Left colon (tissue), 2 donors: ENCODE measurements around the gene PARD3. TPM values are rescaled to one million over a fixed set of nuclear protein-coding genes. Genes with fewer than 3 reads are reported as not detected.
A peak's percentile ranks its signal among the peaks of the same experiment; 100 is the strongest.
"Not testable (repeated sequence)": the region's sequence is repeated elsewhere in the genome, so short reads cannot be mapped to it uniquely, and the experiment has no call there.

Experiments used
- ATAC-seq: fragments of 200-7000 bp; cut with Tn5 transposase; one replicate; pipeline ENCODE4 v1.9.1; 2020; ENCODE audit warnings: mild to moderate bottlenecking, moderate library complexity
- DNase-seq, 2 donors: peaks; one replicate each; pipeline ENCODE4 v3.0.0-alpha.2; 2020
- intact Hi-C, 2 donors: fragments of 100-400 bp; cut with DNase I in 1 of 2; cut with micrococcal nuclease in 1 of 2; formaldehyde crosslinking; loops; one replicate each; pipeline versions ENCODE4 v1.11.2 to v1.14.0; 2022; cut with DNase I, micrococcal nuclease
- total RNA-seq, 2 donors: library from RNA; stranded (reverse); fragmentation: NEBNext Ultra II Directional; extraction: Animal tissue kit (Norgen Biotek cat#: 25700); gene quantifications; one replicate each; pipeline ENCODE4 v1.2.1, GENCODE V29; 2021
- donor health status: DM: no; HTN: no; CAD: no.
- donor health status: DM: yes; HTN: yes; CAD: no.

PARD3 gene
- total RNA-seq, 2 donors from 2014 or later, result 45.5 to 52.9 TPM

DNA sequence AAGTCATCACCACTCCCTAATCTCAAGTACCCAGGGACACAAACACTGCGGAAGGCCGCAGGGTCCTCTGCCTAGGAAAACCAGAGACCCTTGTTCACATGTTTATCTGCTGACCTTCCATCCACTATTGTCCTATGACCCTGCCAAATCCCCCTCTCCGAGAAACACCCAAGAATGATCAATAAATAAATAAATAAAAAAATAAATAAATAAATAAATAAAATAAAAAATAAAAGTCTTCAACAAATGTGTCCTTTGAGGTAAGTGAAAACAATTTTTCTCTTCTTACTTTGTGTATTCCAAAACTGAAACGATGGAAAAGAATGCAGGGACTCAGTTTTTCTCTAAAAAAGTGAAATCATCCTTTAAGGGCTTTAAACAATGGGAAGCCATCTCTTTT, 461.6 kb downstream of the PARD3 start:
- DNase-seq, intact Hi-C loops, ATAC-seq: not testable (repeated sequence)

DNA sequence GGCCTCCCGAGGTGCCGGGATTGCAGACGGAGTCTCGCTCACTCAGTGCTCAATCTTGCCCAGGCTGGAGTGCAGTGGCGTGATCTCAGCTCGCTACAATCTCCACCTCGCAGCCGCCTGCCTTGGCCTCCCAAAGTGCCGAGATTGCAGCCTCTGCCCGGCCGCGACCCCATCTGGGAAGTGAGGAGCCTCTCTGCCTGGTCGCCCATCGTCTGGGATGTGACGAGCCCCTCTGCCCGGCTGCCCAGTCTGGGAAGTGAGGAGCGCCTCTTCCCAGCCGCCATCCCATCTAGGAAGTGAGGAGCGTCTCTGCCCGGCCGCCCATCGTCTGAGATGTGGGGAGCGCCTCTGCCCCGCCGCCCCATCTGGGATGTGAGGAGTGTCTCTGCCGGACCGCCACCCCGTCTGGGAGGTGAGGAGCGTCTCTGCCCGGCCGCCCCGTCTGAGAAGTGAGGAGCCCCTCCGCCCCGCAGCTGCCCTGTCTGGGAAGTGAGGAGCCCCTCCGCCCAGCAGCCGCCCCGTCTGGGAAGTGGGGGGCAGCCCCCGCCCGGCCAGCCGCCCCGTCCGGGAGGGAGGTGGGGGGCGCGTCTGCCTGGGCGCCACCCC, 462.4 kb downstream of the PARD3 start:
- intact Hi-C loops, ATAC-seq, DNase-seq: not testable (repeated sequence)

- no peak for ATAC-seq
- DNase-seq, result no peak
- intact Hi-C loops, result no loop called here
Observed at GRCh38 chr10:34351161-34351560, 463.9 kb downstream of the PARD3 start.

DNA sequence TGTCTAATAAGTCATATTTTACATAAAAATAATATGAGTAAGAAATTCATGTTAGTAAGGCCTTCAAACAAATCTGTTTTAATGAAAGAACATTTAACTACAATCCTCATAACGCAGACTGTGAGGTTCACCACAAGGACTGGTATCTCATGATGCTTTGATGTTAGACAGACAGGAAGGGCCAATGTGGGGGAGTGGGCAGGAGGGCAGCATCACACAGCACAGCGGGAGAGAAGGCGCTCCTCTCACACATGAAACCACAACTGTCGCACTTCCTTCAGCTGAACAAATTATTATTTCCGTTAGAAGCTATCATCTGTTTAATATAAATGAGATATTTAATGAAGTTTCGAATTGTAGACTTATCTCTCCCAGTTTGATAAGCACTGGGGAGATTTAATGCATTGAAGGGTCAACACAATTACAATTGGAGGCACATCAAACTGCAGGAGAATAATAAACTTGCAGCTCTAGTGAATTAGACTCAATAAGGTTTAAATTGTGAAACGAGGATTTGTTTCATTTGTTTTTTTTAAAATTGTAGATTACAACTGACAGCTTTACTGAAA, 466.1 kb downstream of the PARD3 start:
- DNase-seq (no peak), ATAC-seq (no peak)
- intact Hi-C loops, result no loop called here

- ATAC-seq, result no peak
- intact Hi-C loops, result no loop called here
- DNase-seq, result no peak
Observed at GRCh38 chr10:34348021-34348420, 467.1 kb downstream of the PARD3 start.

GRCh38 chr10:34347131-34347530, 468.0 kb downstream of the PARD3 start:
- intact Hi-C loops, result no loop called here
- no peak for DNase-seq

GRCh38 chr10:34346516-34347100, 468.5 kb downstream of the PARD3 start:
- ATAC-seq (peak; percentile 82), DNase-seq (peak in 1 of 2 donors; percentile 21)
- intact Hi-C loops, result no loop called here

More at GRCh38 chr10:34347131-34347530, 468.0 kb downstream of the PARD3 start:
- no peak for ATAC-seq

DNA sequence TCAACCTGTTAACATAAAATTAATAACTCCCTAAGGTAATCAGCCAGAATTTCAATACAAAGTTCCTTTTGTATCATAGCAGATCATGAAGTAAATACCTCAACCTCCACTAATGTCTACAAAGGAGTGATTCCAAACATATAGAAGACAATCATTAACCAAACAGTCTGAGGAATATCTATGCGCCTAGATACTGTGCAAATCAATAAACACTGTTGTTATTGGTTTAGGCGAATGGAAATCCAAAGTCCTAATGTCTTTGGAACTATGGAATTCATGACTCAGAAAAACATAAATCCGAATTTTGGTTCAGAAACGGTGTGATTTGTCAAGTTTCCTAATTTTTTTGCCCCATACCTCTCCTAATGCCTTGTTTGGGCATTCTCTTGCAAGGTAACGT, 469.7 kb downstream of the PARD3 start:
- intact Hi-C loops, result no loop called here
- ATAC-seq (peak; percentile 72), DNase-seq (no peak)

DNA sequence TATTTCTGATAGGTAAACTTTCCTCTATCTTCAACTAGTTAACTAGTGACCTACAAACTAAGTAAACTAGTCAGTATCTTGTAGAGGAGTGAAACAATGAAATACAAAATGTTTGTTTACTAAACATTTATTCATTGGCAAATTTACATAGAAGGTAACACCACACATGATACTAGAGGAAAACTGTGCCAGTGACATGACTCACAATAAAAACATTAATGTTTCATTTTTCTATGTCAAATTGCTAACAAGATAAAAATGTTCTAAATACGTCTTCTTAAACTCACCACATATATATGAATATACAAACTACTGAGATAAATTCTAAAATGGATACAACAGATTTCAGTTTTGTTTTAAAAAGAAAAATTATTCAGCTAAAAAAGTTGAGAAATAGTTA, 471.3 kb downstream of the PARD3 start:
- DNase-seq (no peak), ATAC-seq (no peak)
- intact Hi-C loops, result no loop called here

DNA sequence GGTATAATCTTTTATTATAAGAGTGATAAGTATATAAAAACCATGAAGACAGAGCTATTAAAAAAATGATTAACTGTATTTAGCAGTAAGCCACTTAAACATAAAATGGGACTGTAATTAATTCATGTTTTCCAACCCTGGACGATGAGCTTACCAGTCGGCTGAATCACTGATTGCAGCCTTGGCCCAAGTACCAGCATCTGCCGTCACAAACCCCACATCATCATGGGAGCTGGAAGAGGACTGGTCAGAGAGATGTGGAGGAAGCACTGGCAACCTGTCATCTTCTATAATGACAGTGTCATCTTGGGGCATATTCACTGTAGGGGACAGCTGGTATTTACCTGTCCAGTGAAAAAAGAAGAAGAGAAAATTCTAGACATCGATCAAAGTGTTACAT, 473.6 kb downstream of the PARD3 start:
- DNase-seq, result no peak
- ATAC-seq, result no peak
- intact Hi-C loops, result no loop called here

DNA sequence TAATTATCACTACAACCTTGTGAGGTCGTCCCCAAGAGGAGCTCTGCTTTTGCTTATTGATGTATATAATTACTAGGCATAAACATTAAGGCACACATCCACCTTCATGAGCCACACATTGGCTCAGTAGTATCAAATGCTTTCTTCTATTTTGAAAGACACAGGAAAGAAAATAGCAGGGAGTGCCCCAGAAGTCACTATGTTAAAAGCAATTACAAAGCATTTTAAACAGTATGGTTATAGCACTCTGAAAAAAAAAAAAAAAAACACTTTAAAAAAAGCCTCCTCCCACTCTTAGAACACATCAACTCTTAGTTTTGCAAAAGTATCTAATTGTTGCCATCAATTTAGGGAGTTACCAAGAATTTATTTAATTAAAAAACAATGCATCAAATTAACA, 474.2 kb downstream of the PARD3 start:
- ATAC-seq (no peak), DNase-seq (no peak)
- intact Hi-C loops, result no loop called here

DNA sequence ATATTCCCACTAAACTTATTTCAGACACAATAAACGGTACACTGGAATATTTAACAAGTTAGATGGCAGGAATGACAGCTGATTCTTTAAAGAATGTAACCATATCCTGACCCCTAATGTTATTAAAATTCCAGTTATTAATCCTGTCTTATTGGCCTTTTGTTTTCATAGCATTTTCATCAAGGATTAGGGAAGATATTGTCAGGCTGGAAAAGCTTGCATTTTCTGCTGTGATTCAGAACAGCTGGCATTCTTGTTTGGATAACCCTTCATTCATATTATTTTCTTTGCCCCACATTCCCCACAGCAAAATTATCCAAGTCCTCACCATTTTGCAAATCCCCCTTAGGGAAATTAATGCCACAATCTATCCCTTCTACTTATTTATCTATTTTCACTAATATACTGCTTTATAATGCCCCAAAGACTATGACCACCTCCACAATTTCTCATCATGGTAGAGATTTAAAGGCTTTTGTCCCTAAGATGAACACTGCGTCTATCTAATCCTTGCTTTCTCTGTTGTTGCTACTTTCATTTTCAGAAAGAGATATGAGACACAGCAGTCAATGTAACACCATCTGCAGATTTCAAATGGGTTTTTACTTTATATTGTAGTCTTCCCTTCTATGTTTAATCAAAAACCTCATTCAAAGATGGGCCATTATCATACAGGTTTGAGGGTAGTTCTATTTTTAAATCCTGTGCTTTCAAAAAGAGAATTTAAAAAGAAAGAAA, 475.1 kb downstream of the PARD3 start:
- intact Hi-C loops, result no loop called here
- no peak for DNase-seq

DNA sequence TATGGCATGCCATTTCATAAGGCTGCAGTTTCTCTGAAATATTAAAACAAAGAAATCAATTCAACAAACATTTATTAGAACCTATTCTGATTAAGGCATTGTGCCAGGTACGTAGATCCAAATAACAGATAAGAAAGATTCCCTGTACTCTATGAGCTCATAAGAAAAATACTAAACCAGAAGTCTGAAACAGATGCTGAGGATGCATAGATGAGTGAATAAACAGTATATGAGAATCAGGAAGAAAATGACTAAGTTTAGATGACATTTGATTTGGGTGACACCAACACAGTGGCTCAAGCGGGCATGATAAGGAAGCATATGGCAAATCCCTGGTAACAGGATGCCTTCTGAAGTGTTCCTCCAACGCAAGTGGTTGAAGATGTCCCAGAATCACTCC, 477.2 kb downstream of the PARD3 start:
- intact Hi-C loops, result no loop called here
- no peak for ATAC-seq
- no peak for DNase-seq

More for the DNA sequence above, 475.1 kb downstream of the PARD3 start:
- no peak for ATAC-seq

DNA sequence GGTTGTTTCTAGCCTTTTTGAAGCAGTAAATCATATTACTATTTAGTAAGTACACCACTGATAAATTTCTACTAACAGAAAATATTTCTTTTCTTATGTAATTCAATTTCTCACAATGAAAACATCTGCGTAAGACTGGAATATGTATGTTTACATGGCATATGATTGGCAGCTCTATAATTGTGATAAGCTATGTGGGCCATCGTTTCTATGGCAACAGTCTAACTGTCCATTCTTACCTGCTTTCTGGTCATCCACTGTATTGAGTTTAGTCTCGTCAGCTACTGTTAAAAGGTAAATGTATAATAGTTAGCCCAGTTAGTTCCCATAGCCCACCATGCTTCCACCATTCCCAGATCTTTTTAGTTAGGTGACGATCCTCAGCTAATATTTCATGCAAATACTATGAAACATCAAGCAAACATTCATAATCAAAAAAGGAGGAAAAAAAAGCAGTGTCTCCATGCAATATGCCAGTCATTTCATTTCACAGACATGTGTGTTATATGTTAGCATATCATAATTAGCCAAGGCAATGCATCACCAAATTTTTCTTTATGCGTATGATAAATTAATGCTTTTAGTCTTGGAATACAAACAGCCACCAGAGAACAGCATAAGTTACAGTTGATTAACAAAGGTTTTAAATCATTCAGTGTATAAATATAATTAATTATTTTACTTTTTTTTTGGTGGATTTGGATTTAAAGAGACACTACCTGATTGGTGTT, 479.0 kb downstream of the PARD3 start:
- intact Hi-C loops, result no loop called here
- no peak for ATAC-seq
- no peak for DNase-seq

GRCh38 chr10:34334908-34335307, 480.2 kb downstream of the PARD3 start:
- no peak for DNase-seq
- intact Hi-C loops, result no loop called here
- ATAC-seq, result peak; percentile 95

- intact Hi-C loops, result no loop called here
- DNase-seq (no peak), ATAC-seq (no peak)
Observed at GRCh38 chr10:34333513-34333912, 481.6 kb downstream of the PARD3 start.

DNA sequence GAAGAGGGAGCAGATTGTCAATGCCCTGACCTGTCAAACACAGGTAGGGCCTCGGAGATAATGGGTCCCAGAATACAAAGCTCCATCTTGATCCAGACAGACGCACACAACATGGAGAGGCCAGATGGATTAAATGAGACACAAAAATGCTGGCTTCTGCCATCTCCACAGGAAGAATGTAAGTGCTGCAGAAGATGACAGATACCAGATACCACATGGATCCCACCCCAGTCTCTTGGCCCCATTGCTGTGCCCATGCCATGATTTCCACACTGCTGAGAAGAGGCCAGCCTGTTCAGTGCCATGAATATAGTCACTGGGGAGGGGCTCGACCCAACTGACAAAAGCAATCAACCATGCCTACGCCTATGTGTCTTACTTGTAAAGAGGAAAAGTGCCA, 487.9 kb downstream of the PARD3 start:
- intact Hi-C loops, result no loop called here
- ATAC-seq (no peak), DNase-seq (no peak)

DNA sequence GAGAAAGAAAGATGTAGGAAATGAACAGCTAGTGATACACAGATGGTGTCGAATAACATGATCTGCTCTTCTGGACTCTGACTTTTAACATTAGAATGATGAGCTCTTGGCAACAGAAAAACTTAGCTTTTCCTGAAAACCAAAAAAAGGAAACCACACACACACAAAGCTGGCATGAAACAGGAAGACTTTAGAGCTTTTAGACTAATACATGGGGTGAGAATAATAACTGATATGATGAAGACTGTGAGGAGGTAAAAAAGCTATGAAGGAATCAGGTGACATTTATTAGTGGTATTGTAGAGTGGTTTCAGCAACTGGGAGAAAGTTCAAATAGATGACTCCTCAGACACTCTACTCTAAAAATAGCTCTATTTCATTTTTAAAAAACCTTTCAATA, 491.9 kb downstream of the PARD3 start:
- intact Hi-C loops, result no loop called here
- ATAC-seq (no peak), DNase-seq (no peak)

DNA sequence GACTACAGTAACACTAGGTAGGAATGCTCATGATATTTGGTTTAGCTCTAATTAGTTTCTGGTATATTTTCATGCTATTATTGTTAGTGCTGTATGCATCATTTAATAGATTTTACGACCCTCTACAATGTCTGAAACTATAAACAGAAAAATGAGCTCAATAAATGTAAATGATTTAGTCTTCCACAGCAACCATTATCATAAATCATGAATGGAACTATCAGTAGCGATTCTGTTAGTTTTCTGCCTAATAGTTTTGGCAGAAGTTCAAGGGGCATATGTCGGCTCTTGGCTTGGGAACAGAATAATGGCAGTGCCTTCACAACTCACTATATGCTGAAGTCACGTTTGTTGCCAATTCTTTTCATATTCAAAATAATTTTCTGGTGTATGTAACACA, 494.8 kb downstream of the PARD3 start:
- no peak for ATAC-seq
- no peak for DNase-seq
- intact Hi-C loops, result no loop called here
